Posterior vena cava (tissue), 2 donors: ENCODE data around the gene BEND5. TPM values are rescaled to one million over a fixed set of nuclear protein-coding genes. Genes with fewer than 3 reads are reported as not detected.

Experiments used
- DNase-seq: peaks from one replicate; pipeline ENCODE4 v3.0.0-alpha.2; 2020; ENCODE audit warnings: low spot score
- intact Hi-C, 2 donors: fragments of 100-400 bp; cut with DNase I; formaldehyde crosslinking; loops; one replicate each; pipeline versions ENCODE4 v1.14.1 to v1.14.2; 2022 to 2023
- total RNA-seq, 2 donors: library from RNA; stranded (reverse); fragmentation: NEBNext Ultra II Directional; extraction: Animal tissue kit (Norgen Biotek cat#: 25700); gene quantifications; one replicate each; pipeline ENCODE4 v1.2.1, GENCODE V29; 2021
- donor health status: DM: yes; HTN: yes; CAD: no.
- donor health status: DM: yes; HTN: yes; CAD: no.

BEND5 gene
- total RNA-seq, 2 donors from 2014 or later: 2.7 to 5.8 TPM

- intact Hi-C loops: no loop called here
- no peak for DNase-seq
Measured at GRCh38 chr1:48691429-48692001, 85.2 kb downstream of the BEND5 start.

GRCh38 chr1:48688102-48688760 is 88.5 kb downstream of the BEND5 start:
- no peak for DNase-seq
- intact Hi-C loops: loop anchor here in 1 of 2 donors (10.0 kb wide), 1 partner anchor 117 kb away; no protein-coding TSS in a partner anchor

- no peak for DNase-seq
- intact Hi-C loops: loop anchor here in 1 of 2 donors (10.0 kb wide), 1 partner anchor 117 kb away; no protein-coding TSS in a partner anchor
Measured at GRCh38 chr1:48687282-48688045, 89.2 kb downstream of the BEND5 start.

GRCh38 chr1:48686159-48686558 is 90.5 kb downstream of the BEND5 start:
- DNase-seq: no peak
- intact Hi-C loops: loop anchor here in 1 of 2 donors (10.0 kb wide), 1 partner anchor 119 kb away; no protein-coding TSS in a partner anchor

GRCh38 chr1:48684381-48684780 is 92.3 kb downstream of the BEND5 start:
- no peak for DNase-seq
- intact Hi-C loops: loop anchor here (5.0 to 10.0 kb wide), 2 partner anchors 102 to 120 kb away; no protein-coding TSS in a partner anchor

- DNase-seq: no peak
- intact Hi-C loops: loop anchor here (5.0 to 10.0 kb wide), 2 partner anchors 102 to 121 kb away; no protein-coding TSS in a partner anchor
Measured at GRCh38 chr1:48683839-48684238, 92.9 kb downstream of the BEND5 start.

GRCh38 chr1:48681476-48682305 is 95.0 kb downstream of the BEND5 start:
- no peak for DNase-seq
- intact Hi-C loops: loop anchor here (5.0 to 10.0 kb wide), 2 partner anchors 99 to 123 kb away; no protein-coding TSS in a partner anchor

- DNase-seq: no peak
- intact Hi-C loops: loop anchor here (5.0 to 10.0 kb wide), 2 partner anchors 98 to 124 kb away; no protein-coding TSS in a partner anchor
Measured at GRCh38 chr1:48680411-48681035, 96.2 kb downstream of the BEND5 start.

GRCh38 chr1:48679859-48680258 is 96.8 kb downstream of the BEND5 start:
- no peak for DNase-seq
- intact Hi-C loops: loop anchor here (5.0 to 10.0 kb wide), 2 partner anchors 98 to 125 kb away; no protein-coding TSS in a partner anchor

- no peak for DNase-seq
- intact Hi-C loops: no loop called here
Measured at GRCh38 chr1:48678710-48679505, 97.8 kb downstream of the BEND5 start.
